ENCODE data around the gene JAML. TPM values are rescaled to one million over a fixed set of nuclear protein-coding genes. Genes with fewer than 3 reads are reported as not detected.

Gene JAML
- total RNA-seq, 1 donor from 2014 or later = 0.09 TPM

DNA sequence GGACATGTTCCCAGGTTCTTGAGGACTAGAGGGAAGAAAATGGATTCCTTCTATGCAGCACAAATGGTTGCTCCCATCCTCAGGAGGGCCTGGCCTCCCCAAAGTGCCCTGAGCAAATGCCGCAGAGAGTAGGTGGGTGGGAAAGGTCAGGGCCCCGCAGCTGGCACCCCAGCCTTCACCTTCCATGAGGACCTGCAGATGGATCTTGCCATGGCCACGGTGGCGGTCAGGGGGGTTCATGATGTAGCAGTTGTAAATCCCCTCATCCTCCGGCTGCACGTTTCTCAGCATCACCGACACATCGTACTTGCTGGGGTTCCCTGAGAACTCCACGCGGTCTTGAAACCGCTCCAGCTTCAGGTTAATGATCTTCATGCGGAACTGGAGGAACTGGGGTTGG lies 56.9 kb downstream of the JAML start:
- H3K27me3 Mint-ChIP-seq (ENCODE audit: insufficient read depth, low read depth) = peaks cover 51% of the 10 kb centered on the region
- Histone ChIP-seq H3K4me2 (no peak overlapping the region), H4K20me1 (ENCODE audit: low read depth) (no peaks in the 10 kb centered on the region), H3K27me3 (peaks cover 64% of the 10 kb centered on the region), H2AFZ (replicated peaks) (no peak overlapping the region), H3K27ac (no peak overlapping the region), H3F3A (ENCODE audit: low read depth) (no peaks in the 10 kb centered on the region), H3K9ac (no peak overlapping the region), H3K79me2 (ENCODE audit: low read depth) (no peaks in the 10 kb centered on the region), H3K36me3 (no peaks in the 10 kb centered on the region), H3K9me3 (ENCODE audit: low read depth) (no peaks in the 10 kb centered on the region), H3K4me1 (peaks cover 10% of the 10 kb centered on the region), H3K4me3 (no peak overlapping the region)
- H3K27ac Mint-ChIP-seq = no peak overlapping the region
- no peaks in the 10 kb centered on the region for H3K36me3 Mint-ChIP-seq
- H3K4me3 Mint-ChIP-seq = no peak overlapping the region
- TF ChIP-seq EZH2 (IDR thresholded peaks at IDR 0.05) (no peak), EZH2phosphoT487 (IDR thresholded peaks at IDR 0.05) (no peak)
- TF ChIP-seq, protein P1, sequence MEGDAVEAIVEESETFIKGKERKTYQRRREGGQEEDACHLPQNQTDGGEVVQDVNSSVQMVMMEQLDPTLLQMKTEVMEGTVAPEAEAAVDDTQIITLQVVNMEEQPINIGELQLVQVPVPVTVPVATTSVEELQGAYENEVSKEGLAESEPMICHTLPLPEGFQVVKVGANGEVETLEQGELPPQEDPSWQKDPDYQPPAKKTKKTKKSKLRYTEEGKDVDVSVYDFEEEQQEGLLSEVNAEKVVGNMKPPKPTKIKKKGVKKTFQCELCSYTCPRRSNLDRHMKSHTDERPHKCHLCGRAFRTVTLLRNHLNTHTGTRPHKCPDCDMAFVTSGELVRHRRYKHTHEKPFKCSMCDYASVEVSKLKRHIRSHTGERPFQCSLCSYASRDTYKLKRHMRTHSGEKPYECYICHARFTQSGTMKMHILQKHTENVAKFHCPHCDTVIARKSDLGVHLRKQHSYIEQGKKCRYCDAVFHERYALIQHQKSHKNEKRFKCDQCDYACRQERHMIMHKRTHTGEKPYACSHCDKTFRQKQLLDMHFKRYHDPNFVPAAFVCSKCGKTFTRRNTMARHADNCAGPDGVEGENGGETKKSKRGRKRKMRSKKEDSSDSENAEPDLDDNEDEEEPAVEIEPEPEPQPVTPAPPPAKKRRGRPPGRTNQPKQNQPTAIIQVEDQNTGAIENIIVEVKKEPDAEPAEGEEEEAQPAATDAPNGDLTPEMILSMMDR (IDR thresholded peaks at IDR 0.05) = no peak
- DNase-seq (ENCODE audit: low spot score) = no peak
- H3K4me1 Mint-ChIP-seq = peaks cover 5% of the 10 kb centered on the region
- no peaks in the 10 kb centered on the region for H3K9me3 Mint-ChIP-seq

DNA sequence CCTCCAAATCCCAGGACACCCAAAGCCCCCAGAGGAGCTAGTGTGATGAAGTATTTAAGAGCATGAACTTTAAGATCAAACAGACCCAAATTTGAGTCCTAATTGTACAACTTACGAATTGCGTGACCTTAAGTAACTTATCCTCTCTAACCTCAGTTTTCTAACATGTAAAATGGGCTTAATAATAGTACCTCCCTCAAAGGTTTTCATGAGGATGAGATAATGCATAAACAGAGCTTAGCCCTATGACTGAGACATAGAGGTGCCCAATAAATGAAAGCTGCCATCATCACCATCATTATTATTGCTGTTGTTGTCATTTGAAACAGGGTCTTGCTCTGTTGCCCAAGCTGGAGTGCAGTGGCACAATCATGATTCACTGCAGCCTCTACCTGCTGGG lies 57.6 kb downstream of the JAML start:
- no peak overlapping the region for H2AFZ ChIP-seq (replicated peaks)
- H3K4me2 ChIP-seq = no peak overlapping the region
- no peak for DNase-seq (ENCODE audit: low spot score)
- no peaks in the 10 kb centered on the region for H3F3A ChIP-seq (ENCODE audit: low read depth)
- no peak overlapping the region for H3K27ac ChIP-seq
- H3K36me3 ChIP-seq = no peaks in the 10 kb centered on the region
- no peak overlapping the region for H3K4me3 Mint-ChIP-seq
- no peaks in the 10 kb centered on the region for H3K36me3 Mint-ChIP-seq
- H3K79me2 ChIP-seq (ENCODE audit: low read depth) = no peaks in the 10 kb centered on the region
- no peaks in the 10 kb centered on the region for H3K9me3 Mint-ChIP-seq
- H3K27me3 Mint-ChIP-seq (ENCODE audit: insufficient read depth, low read depth) = peaks cover 49% of the 10 kb centered on the region
- H3K9ac ChIP-seq = no peak overlapping the region
- peaks cover 5% of the 10 kb centered on the region for H3K4me1 Mint-ChIP-seq
- no peaks in the 10 kb centered on the region for H3K9me3 ChIP-seq (ENCODE audit: low read depth)
- H3K27me3 ChIP-seq = peaks cover 64% of the 10 kb centered on the region
- no peak for TF ChIP-seq EZH2 (IDR thresholded peaks at IDR 0.05)
- TF ChIP-seq, protein P1 (IDR thresholded peaks at IDR 0.05) = no peak
- TF ChIP-seq EZH2phosphoT487 (IDR thresholded peaks at IDR 0.05) = no peak
- peaks cover 10% of the 10 kb centered on the region for H3K4me1 ChIP-seq
- H3K4me3 ChIP-seq = no peak overlapping the region
- no peak overlapping the region for H3K27ac Mint-ChIP-seq
- H4K20me1 ChIP-seq (ENCODE audit: low read depth) = no peaks in the 10 kb centered on the region

DNA sequence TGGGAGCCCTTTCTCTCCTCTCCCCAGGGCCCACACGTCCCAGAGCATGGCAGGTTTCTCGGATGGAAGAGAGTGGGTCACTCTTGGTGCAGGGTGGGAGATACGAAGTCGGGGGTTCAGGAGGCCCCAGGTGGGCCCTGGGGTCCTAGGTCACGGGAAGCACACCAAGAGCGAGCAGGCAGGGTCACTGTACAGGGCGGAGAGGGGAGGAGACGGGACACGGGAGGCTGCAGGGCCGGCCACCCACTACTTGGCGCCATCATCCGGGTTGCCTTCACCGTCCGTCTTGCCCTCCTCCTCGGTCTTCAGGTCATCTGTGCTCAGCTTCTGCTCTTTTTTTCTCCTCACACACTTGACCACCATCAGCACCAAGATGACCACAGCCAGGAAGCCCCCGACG lies 58.2 kb downstream of the JAML start:
- Histone ChIP-seq H3F3A (ENCODE audit: low read depth) (no peaks in the 10 kb centered on the region), H3K27ac (no peak overlapping the region), H2AFZ (replicated peaks) (no peak overlapping the region), H3K4me2 (no peak overlapping the region), H3K27me3 (peaks cover 64% of the 10 kb centered on the region), H3K4me3 (no peak overlapping the region), H3K9ac (no peak overlapping the region), H3K36me3 (no peaks in the 10 kb centered on the region), H3K4me1 (peaks cover 10% of the 10 kb centered on the region), H4K20me1 (ENCODE audit: low read depth) (no peaks in the 10 kb centered on the region), H3K79me2 (ENCODE audit: low read depth) (no peaks in the 10 kb centered on the region), H3K9me3 (ENCODE audit: low read depth) (no peaks in the 10 kb centered on the region)
- Mint-ChIP-seq H3K4me1 (peaks cover under 1% of the 10 kb centered on the region), H3K27ac (no peak overlapping the region), H3K27me3 (ENCODE audit: insufficient read depth, low read depth) (peaks cover 49% of the 10 kb centered on the region), H3K4me3 (no peak overlapping the region), H3K36me3 (no peaks in the 10 kb centered on the region), H3K9me3 (peaks cover 3% of the 10 kb centered on the region)
- no peak for TF ChIP-seq EZH2phosphoT487 (IDR thresholded peaks at IDR 0.05)
- TF ChIP-seq, protein P1 (IDR thresholded peaks at IDR 0.05) = no peak
- TF ChIP-seq EZH2 (IDR thresholded peaks at IDR 0.05) = no peak
- no peak for DNase-seq (ENCODE audit: low spot score)
